Amygdala (tissue), 56 donors: ENCODE measurements around the gene UGGT1.
A peak's percentile ranks its signal among the peaks of the same experiment; 100 is the strongest.

Experiments
- DNase-seq, 56 donors: peaks; one replicate each; lab custom pipeline; 2025; lab: John Stamatoyannopoulos, UW

UGGT1 gene

DNA sequence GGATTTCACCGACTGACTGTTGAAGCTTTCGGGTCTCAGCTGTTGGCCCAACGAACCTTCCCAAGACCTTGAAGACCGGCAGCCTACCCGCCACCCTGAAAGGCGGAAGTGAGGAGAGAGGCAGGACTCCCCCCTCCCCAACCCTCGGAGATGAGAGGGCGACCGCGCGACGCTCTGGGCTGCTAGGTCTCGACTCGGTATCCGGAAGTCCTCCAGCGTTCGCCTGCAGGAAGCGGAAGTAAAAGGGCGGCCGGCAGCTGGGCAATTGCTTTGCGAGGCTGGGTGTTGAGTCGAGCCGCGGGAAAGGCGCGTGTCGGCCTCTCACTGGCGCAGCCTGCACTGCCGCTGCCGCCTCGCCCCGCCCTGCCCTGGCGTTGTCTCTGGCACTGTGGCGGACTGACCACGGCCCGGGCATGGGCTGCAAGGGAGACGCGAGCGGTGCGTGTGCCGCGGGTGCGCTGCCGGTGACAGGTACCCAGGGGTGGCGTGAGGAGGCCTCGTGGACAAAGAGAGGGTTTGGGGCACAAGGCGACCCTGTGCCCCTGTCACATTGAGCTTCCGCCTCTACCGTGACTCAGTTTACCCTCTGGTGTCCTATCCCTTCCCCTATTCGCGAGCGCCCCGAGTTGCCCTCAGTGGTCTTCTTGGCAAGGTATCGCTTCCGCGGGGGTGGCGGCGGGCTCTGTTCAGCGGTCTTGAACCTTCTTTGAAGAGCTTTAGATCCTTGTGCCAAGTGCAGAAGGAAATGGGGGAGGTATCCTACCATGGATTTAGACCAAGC is at the start of gene UGGT1:
TSS of gene UGGT1 (plus strand) at position 256 of the 781 bp plus-strand sequence. CDS start at position 414, 158 bp downstream.
- DNase-seq, result peak; percentile 24 to 95 (median 87)

DNA sequence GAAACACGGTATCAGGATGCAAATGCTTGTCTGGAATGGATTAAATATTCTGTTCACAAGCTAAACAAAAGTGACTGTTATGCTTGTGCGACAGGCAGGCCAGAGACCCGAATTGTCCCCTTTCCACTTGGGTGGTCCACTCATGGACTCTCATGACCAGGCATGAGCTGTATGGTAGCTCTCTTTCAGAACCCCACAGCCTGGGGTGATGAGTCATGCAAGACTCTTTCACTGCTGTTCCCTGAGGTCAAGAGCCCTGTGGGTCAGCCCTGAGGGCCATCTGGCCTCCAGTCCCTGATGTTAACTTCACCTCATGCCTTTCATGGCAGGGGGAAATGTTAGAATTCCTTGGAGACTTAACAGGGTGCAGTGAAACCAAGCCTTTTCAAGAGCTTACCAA is 49.4 kb upstream of the UGGT1 start:
- DNase-seq, result no peak

- no peak for DNase-seq
These were observed 48.0 kb upstream of the UGGT1 start for GRCh38 chr2:128043041-128043440.

DNA sequence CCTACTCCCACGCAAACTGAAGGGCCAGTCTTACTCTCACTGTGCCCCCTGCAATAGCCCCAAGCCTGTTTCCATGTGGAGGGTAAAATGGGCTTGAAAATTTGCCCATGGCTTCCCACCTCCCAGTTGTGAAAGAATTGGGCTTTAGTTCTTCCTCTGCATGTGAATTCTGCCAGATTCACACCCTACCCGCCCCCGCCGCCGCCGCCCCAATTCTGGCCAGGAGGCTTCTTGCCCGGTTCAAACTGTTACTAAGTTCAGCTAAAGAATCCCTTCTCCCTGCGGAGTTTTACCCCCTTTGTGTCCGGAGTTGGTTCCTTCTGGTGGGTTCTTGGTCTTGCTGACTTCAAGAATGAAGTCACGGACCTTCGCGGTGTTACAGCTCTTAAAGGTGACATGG is 37.7 kb upstream of the UGGT1 start:
- no peak for DNase-seq

GRCh38 chr2:128054104-128054885 is 36.7 kb upstream of the UGGT1 start:
- DNase-seq, result no peak

DNA sequence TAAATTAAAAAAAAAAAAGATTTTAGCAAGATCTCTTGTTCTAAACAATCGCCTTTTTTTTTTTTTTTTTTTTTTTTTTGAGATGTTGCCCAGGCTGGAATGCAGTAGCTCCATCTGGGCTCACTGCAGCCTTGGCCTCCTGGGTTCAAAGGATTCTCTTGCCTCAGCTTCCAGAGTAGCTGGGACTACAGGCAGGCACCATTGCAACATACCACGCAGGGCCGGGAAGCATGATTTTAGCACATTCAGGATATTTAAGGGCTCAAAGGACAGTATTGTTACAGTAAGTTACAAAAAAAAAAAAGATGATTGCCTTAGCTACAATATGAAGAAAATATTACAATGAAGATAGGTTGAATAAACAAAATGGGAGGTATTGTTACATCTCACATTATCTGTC is 33.7 kb upstream of the UGGT1 start:
- DNase-seq, result no peak

DNA sequence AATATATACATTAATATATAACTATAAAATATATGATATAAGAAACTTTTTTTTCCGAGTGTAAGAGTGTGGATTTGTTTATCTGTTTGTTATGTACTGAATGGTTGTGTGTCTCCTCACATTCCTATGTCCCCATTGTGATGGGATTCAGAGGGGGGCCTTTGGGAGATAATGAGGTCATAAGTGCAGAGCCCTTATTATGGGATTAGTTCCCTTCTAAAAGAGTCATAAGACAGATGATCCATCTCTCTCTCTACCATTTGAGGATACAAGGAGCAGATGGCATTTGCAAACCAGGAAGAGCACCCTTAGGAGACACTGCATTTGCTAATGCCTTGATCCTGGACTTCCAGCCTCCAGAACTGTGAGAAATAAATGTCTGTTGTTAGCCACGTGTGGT is 32.9 kb upstream of the UGGT1 start:
- no peak for DNase-seq

GRCh38 chr2:128062571-128062970 is 28.4 kb upstream of the UGGT1 start:
- DNase-seq, result no peak

DNA sequence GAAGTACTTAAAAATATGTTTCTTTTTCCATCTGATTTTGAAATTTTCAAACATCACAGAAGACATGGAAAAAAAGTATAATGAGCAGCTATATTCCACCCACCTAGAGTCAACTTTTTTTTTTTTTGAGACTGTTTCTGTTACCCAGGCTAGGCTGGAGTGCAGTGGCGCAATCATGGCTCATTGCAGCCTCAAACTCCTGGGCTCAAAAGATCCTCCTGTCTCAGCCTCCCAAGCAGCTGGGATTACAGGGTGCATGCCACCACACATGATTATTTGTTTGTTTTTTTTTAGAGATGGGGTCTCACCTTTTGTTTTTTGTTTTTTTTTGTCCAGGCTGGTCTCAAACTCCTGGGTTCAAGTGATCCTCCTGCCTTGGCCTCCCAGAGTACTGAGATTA is 26.6 kb upstream of the UGGT1 start:
- no peak for DNase-seq

DNA sequence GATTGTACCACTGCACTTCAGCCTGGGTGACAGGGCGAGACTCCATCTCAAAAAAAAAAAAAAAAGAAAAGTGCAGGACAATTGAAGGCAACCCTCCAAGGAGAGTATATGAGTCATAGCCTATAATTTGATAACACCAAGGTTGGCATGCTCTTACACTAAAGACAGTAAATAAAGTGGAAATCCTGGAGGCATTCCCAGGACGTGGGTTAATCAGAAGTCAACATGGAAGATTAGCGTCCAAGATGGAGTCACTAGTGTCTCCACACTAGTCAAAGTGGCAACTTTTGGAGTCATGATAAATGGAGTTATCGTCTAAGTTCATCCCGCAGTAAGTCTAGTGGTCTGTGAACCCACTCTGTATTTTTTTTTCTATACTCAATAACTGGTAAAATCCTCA is 21.2 kb upstream of the UGGT1 start:
- DNase-seq, result no peak

GRCh38 chr2:128073278-128073677 is 17.7 kb upstream of the UGGT1 start:
- DNase-seq, result no peak

DNA sequence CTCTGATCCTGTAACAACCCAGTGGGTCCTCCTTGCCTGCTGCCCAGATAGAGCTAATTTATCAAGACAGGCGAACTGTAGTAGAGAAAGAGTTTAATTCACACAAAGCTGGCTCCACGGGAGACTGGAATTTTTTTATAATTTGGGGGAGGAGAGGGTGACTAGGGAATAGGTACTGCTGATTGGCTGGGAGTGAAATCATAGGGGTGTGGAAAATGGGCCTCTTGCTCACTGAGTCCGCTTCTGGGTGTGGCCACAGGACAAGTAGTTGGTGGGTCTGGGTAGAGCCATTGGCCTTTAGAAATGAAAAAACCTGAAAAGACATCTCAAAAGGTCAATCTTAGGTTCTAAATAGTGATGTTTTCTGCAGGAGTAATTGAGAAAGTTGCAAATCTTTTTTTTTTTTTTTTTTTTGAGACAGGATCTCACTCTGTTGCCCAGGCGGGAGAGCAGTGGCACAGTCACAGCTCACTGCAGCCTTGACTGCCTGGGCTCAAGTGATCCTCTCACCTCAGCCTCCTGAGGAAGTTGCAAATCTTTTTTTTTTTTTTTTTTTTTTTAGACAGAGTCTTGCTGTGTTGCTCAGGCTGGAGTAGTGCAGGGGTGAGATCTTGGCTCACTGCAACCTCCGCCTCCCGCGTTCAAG is 14.4 kb upstream of the UGGT1 start:
- DNase-seq, result no peak

DNA sequence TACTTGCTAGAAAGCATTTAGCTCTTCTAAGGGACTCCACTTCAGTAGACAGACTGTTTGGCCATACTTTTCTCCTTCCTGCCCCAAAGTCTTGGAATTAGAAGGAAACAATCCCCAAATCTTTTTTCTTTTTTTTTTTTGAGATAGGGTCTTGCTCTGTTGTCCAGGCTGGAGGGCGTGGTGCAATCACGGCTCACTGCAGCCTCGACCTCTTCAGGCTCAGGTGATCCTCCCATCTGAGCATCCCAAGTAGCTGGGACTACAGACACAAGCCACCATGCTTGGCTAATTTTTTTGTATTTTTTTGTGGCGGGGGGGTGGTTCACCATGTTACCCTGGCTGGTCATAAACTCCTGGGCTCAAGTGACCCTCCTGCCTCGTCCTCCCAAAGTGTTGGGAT is 6.2 kb upstream of the UGGT1 start:
- no peak for DNase-seq

- no peak for DNase-seq
These were observed 4.8 kb upstream of the UGGT1 start for GRCh38 chr2:128086244-128086643.

DNA sequence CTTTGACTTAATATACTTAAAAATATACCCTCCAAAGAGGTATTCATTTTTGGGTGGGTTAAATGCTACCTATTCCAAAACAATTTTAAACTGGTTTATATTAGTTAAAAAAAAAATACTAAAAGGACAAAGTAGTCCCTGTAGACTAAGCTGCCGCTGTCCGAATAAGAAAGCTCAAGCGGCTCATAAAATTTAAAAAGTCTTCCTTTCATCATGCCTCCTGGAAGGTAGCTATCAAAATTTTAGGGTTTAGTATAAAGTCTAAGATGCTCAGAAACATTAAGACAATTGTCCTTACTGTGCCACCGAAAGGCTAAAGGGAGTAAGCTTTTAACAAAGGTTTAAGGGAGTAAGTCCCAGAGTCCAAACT is 440 bp upstream of the UGGT1 start:
- no peak for DNase-seq

GRCh38 chr2:128091726-128092080 is 703 bp downstream of the UGGT1 start:
- no peak for DNase-seq

- DNase-seq, result no peak
These were observed 1.7 kb downstream of the UGGT1 start for GRCh38 chr2:128092656-128093055.

DNA sequence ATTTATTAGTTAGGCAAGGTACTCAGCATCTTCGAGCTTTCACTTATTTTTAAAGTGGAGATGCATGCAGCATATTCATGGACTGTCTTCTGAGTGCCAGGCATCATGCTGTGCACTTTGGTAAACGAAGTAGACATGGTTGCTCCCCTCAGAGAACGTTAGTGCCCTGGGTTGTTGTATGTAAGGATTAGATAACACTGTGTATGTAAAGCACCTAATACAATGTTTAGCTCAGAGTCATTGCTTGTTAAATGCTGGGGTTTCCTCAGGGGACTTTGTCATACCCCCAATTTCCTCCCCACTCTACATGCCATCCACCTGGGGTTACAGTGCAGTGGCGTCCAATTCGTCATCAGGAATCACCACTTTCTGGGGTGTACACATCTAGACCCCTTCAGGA is 2.8 kb downstream of the UGGT1 start:
- DNase-seq, result no peak

DNA sequence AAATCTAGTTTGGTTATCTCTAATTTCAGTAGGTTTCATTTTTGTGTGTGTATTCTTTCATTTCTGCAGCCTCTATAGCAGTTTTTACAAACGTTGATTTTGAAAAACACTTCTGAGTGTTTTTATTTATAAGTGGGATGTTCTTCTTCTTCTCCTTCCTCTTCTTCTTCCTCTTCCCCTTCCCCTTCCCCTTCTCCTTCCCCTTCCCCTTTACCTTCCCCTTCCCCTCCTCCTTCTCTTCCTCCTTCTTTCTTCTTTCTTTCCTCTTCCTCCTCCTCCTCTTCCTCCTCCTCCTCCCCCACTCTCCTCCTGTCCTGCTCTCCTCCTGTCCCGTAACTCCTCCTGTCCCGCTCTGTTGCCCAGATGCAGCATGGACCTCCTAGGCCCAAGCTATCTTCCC is 4.2 kb downstream of the UGGT1 start:
- DNase-seq, result no peak

DNA sequence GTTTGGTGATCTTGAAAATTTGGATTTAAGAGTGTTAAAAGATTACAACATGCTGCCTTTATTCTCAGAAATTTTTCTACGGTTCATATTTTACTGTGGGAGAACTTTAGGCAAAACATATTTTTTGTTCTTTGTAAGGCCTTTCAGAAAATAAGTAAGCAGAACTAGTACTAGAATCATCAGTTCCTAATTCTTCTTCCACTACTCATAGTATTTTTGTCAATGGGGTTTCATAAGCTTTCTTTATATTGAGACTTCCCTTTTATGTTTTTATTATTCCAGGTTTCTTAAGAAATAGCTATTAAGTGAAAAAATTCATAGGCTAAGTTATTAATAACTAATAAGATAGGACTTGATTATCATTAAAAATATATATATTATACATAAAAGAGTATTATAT is 12.4 kb downstream of the UGGT1 start:
- no peak for DNase-seq

GRCh38 chr2:128105072-128105471 is 14.1 kb downstream of the UGGT1 start:
- DNase-seq, result no peak

DNA sequence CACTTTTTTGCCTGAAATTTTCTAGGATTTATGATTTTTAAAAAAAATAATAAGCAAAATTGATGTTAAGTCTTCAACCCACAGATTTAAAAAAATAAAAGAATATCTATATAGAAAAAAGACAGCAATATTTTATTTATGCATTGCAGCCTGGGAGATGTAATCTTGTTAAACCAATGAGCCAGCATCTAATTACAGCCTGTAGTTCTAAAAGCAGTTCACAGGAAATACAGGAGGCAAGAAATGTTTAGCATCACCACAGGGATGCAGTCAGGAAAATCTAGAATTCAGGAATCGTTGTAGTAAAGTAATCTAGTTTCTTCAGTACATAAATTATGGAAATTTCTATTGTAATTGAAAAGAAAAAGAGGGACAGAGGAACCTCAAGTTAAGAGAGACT is 17.2 kb downstream of the UGGT1 start:
- DNase-seq, result no peak
